Subcutaneous adipose tissue (tissue), 4 donors: ENCODE measurements around the gene RBM48. TPM values are rescaled to one million over a fixed set of nuclear protein-coding genes. Genes with fewer than 3 reads are reported as not detected.

Source experiments
- CTCF ChIP-seq: fragments of 450-650 bp; IDR thresholded peaks from one replicate; pipeline ENCODE4 v1.5.1; 2016; ENCODE audit warnings: low read depth, mild to moderate bottlenecking, control low read depth, antibody characterized with exemption, moderate library complexity
- total RNA-seq, 4 donors: library from RNA; depleted of rRNA; stranded (reverse); fragments of >200 nt; gene quantifications; one replicate each; pipeline ENCODE4 v1.1.0, GENCODE V29; 2016

Gene RBM48
- total RNA-seq, 4 donors from 2014 or later, result 9.4 to 17.2 (median 14.6) TPM

GRCh38 chr7:92523110-92523509 is 5.5 kb upstream of the RBM48 start:
- TF ChIP-seq CTCF, result no peak

- no peak for TF ChIP-seq CTCF
Measured at GRCh38 chr7:92527300-92528187, 1.1 kb upstream of the RBM48 start.

DNA sequence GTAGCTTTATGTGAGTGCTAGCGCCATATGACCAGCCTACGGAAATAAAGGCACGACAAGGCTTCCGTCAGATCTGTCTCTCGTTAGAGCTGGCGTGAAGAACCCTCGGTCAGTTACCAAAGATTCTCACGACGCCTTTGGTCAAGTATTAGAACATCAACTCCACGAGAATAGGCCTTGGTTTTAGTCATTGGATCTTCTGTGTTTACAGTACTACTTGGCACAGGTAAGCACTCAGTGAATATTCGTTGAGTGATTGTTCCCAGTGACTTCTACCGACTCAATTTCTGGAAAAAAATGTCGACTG is 316 bp downstream of the RBM48 start:
- TF ChIP-seq CTCF, result no peak

DNA sequence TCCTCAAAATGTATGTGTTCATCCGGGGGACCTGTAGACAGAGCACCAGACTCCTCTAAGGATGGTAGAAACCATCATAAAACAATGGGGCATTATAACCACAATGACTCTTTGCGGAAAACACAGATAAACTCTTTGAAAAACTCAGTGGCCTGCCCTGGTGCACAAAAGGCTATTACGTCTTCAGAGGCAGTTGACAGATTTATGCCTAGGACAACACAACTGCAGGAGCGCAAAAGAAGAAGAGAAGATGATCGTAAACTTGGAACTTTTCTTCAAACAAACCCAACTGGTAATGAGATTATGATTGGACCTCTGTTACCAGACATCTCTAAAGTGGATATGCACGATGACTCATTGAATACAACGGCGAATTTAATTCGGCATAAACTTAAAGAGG is 6.0 kb downstream of the RBM48 start:
- TF ChIP-seq CTCF, result no peak

DNA sequence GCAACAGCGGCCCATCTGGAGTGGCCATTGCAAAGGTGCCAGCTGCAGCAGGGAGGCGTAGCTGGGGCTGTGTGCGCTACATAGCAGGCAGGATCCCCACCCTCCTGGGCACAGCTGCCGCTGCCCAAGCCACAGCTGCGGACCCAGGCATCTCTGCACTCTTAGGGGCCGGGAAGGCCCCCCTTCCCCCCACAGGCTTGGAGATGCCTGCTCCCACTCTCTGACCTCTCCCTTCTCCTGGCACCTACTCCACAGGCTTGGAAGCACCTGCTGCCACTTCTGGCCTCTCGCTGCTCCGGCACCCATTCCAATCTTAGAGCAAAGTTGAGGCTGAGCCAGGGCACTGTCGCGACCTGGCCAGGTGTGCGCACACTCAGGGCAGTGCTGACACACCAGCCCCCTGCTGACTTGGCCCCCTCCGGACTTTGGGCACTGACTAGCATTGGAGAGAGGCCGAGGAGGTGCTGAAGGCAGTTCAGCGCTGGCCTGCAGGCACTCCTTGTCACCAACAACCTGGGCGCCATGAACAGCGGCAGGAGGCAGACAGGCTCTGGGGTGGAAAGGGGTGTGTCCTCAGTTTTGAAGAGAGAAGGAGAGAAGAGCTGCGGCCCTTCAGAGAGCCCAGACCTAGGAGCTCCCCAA is 18.4 kb downstream of the RBM48 start:
- TF ChIP-seq CTCF, result no peak

DNA sequence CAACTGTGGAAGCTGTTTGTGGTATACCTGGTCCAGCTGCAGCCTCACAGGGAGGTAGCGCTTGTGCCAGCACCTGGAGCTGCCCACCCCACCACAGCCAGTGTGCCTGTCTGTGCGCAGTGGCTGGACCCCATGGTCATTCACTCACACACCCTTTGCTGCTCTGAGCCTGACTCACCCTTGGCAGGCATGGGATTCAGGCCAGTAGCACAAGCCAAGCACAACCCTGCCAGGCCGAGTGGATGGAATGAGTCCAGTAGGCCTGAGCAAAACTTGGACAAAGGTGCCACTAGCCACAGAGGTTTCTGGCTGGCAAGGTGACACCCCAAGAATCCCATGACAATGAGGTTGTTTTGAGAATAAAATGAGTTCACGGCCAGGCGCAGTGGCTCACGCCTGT is 19.0 kb downstream of the RBM48 start:
- TF ChIP-seq CTCF, result no peak

DNA sequence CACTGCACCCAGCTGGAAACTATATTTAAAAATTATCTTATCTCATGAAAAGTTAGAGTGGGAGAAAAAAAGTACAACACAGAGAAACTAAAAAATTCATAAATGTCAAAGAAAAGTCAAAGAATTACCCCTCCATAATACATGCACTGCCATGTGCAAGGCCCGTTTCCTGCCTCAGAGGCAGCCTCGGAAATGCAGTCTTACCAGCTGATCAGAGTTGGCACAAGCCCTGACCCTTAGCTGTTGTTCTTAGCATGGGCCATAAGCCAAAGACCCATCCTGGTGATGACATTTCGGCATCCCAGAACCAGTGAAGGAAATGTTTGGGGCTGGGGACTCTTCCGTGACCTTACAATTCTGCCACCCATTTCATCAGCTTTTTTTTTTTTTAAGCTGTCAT is 21.6 kb downstream of the RBM48 start:
- TF ChIP-seq CTCF, result no peak
